Measurements from ENCODE around the gene ARAP1. TPM values are rescaled to one million over a fixed set of nuclear protein-coding genes. Genes with fewer than 3 reads are reported as not detected.

ARAP1 gene
- total RNA-seq, 4 donors from 2014 or later, result 18.3 to 52.0 (median 26.0) TPM

- in situ Hi-C loops (cut with MboI; ENCODE audit: low sequenced_read_pairs in 4 of 4), result no loop called here
- TF ChIP-seq POLR2A (IDR thresholded peaks at IDR 0.05), result no peak
- no peak for TF ChIP-seq CTCF (IDR thresholded peaks at IDR 0.05 in 4 of 5, conservative IDR thresholded peaks at IDR 0.05 in 1 of 5)
- H3K4me3 ChIP-seq, result no peak overlapping the region
- H3K27me3 ChIP-seq, result no peaks in the 10 kb centered on the region
- H3K36me3 ChIP-seq, result no peaks in the 10 kb centered on the region
- peaks cover 7 to 13% of the 10 kb centered on the region in 2 donors for H3K4me1 ChIP-seq
- no peak for DNase-seq
- H3K27ac ChIP-seq, result no peak overlapping the region
- intact Hi-C loops (cut with DNase I; ENCODE audit: low total_unique reads), result no loop called here
- no peaks in the 10 kb centered on the region for H3K9me3 ChIP-seq
- no peak for ATAC-seq
Measured at GRCh38 chr11:72763823-72764222, 11.6 kb upstream of the ARAP1 start.

GRCh38 chr11:72762641-72763304 is 10.6 kb upstream of the ARAP1 start:
- no peak for TF ChIP-seq POLR2A (IDR thresholded peaks at IDR 0.05)
- TF ChIP-seq CTCF (IDR thresholded peaks at IDR 0.05 in 4 of 5, conservative IDR thresholded peaks at IDR 0.05 in 1 of 5), result no peak
- no peaks in the 10 kb centered on the region for H3K27me3 ChIP-seq
- H3K9me3 ChIP-seq, result no peaks in the 10 kb centered on the region
- H3K36me3 ChIP-seq, result no peaks in the 10 kb centered on the region
- intact Hi-C loops (cut with DNase I; ENCODE audit: low total_unique reads), result no loop called here
- H3K27ac ChIP-seq, result peak overlapping the region in 1 of 4 donors; percentile 10
- peaks cover 7 to 13% of the 10 kb centered on the region in 2 donors for H3K4me1 ChIP-seq
- no peak for ATAC-seq
- in situ Hi-C loops (cut with MboI; ENCODE audit: low sequenced_read_pairs in 4 of 4), result no loop called here
- no peak for DNase-seq
- H3K4me3 ChIP-seq, result no peak overlapping the region

GRCh38 chr11:72760539-72761405 is 8.6 kb upstream of the ARAP1 start:
- no peaks in the 10 kb centered on the region for H3K9me3 ChIP-seq
- H3K4me1 ChIP-seq, result peaks cover 7 to 13% of the 10 kb centered on the region in 2 donors
- TF ChIP-seq POLR2A (IDR thresholded peaks at IDR 0.05), result no peak
- TF ChIP-seq CTCF (IDR thresholded peaks at IDR 0.05 in 4 of 5, conservative IDR thresholded peaks at IDR 0.05 in 1 of 5), result no peak
- H3K27ac ChIP-seq, result peak overlapping the region; percentile 67 to 80 (median 74)
- intact Hi-C loops (cut with DNase I; ENCODE audit: low total_unique reads), result no loop called here
- DNase-seq (peak in 1 of 2 donors; percentile 41), ATAC-seq (peak; percentile 78 to 81)
- H3K36me3 ChIP-seq, result no peaks in the 10 kb centered on the region
- H3K27me3 ChIP-seq, result no peaks in the 10 kb centered on the region
- no peak overlapping the region for H3K4me3 ChIP-seq
- in situ Hi-C loops (cut with MboI; ENCODE audit: low sequenced_read_pairs in 4 of 4), result no loop called here

- intact Hi-C loops (cut with DNase I; ENCODE audit: low total_unique reads), result no loop called here
- H3K36me3 ChIP-seq, result no peaks in the 10 kb centered on the region
- H3K27ac ChIP-seq, result peak overlapping the region in 2 of 4 donors; percentile 67 to 80
- peaks cover 7 to 13% of the 10 kb centered on the region in 2 donors for H3K4me1 ChIP-seq
- no peak overlapping the region for H3K4me3 ChIP-seq
- no peaks in the 10 kb centered on the region for H3K9me3 ChIP-seq
- TF ChIP-seq POLR2A (IDR thresholded peaks at IDR 0.05) (no peak), CTCF (IDR thresholded peaks at IDR 0.05 in 4 of 5, conservative IDR thresholded peaks at IDR 0.05 in 1 of 5) (no peak)
- H3K27me3 ChIP-seq, result no peaks in the 10 kb centered on the region
- ATAC-seq (peak in 1 of 2 donors; percentile 17), DNase-seq (no peak)
- in situ Hi-C loops (cut with MboI; ENCODE audit: low sequenced_read_pairs in 4 of 4), result no loop called here
Measured at GRCh38 chr11:72759468-72759985, 7.3 kb upstream of the ARAP1 start.

All from gastrocnemius medialis (tissue), 4 donors.